MCF 10A (cell line): ENCODE measurements around the gene ZNF316. TPM values are rescaled to one million over a fixed set of nuclear protein-coding genes. Genes with fewer than 3 reads are reported as not detected.

Source experiments
- BruUV-seq: library from RNA; stranded (reverse); fragments of 400-500 nt; replicated peaks from 2 replicates; lab custom pipeline; 2021; lab: Mats Ljungman, UMichigan
- CTCF ChIA-PET: fragments of 300-600 bp; sonication (Branson Sonifier 250); formaldehyde crosslinking; extraction: SDS; loops from one replicate; lab custom pipeline; 2021; ENCODE audit warnings: antibody characterized with exemption, inconsistent platforms; lab: Yijun Ruan, JAX
- POLR2A ChIA-PET: fragments of 300-600, 350-650 bp; sonication (Branson Sonifier 250); formaldehyde crosslinking; extraction: SDS; loops from one replicate; lab custom pipeline; 2020; ENCODE audit warnings: antibody characterized with exemption, inconsistent platforms; lab: Yijun Ruan, JAX
- DNase-seq: peaks from one replicate; pipeline ENCODE4 v3.0.0-alpha.2; 2018; ENCODE audit not compliant: unreplicated experiment
- H3K27ac Mint-ChIP-seq: one replicate; pipeline ENCODE4 v1.8.0; 2022; ENCODE audit warnings: mild to moderate bottlenecking, low read depth, mixed read lengths; ENCODE audit not compliant: unreplicated experiment
- H3K27me3 Mint-ChIP-seq: one replicate; pipeline ENCODE4 v1.8.0; 2022; ENCODE audit warnings: mixed read lengths; ENCODE audit not compliant: insufficient read depth, unreplicated experiment
- H3K36me3 Mint-ChIP-seq: one replicate; pipeline ENCODE4 v1.8.0; 2022; ENCODE audit warnings: mild to moderate bottlenecking, moderate library complexity, mixed read lengths; ENCODE audit not compliant: insufficient read depth, unreplicated experiment
- H3K4me1 Mint-ChIP-seq: one replicate; pipeline ENCODE4 v1.8.0; 2022; ENCODE audit warnings: mixed read lengths; ENCODE audit not compliant: insufficient read depth, unreplicated experiment
- H3K4me3 Mint-ChIP-seq: one replicate; pipeline ENCODE4 v1.8.0; 2022; ENCODE audit warnings: mild to moderate bottlenecking, moderate library complexity, mixed read lengths; ENCODE audit not compliant: unreplicated experiment
- H3K9me3 Mint-ChIP-seq: one replicate; pipeline ENCODE4 v1.8.0; 2022; ENCODE audit warnings: mixed read lengths; ENCODE audit not compliant: unreplicated experiment
- CTCF ChIP-seq: fragments of 200-600 bp; IDR thresholded peaks from one replicate; pipeline ENCODE4 v1.8.0; 2022; ENCODE audit warnings: antibody characterized with exemption, mild to moderate bottlenecking; ENCODE audit not compliant: unreplicated experiment
- intact Hi-C: fragments of 100-400 bp; cut with micrococcal nuclease; formaldehyde crosslinking; loops from 2 replicates; pipeline ENCODE4 v1.14.1; 2022
- total RNA-seq: library from RNA; stranded (reverse); gene quantifications from 2 replicates; pipeline ENCODE4 v1.2.3, GENCODE V29; 2022

ZNF316 gene
- total RNA-seq, 1 experiment from 2014 or later = 27.1 TPM

DNA sequence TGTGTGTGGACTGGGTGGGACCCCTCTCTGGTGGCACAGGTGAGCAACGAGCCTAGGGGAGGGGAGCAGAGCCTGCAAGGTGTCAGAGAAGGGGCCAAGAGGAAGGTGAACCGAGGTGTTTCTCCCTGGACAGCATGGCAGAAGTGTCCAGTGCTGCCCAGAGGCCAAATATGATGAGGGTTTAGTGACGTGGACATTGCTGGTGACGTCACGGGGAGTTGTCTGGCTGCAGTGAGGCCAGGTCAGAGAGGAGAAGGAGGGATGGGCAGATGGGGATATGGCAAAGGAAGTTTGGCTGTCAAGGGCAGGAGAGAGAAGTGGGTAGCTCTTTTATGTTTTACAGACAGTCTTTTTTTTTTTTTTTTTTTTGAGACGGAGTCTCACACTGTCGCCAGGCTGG lies 24.3 kb upstream of the ZNF316 start:
- TF ChIP-seq CTCF = no peak
- Mint-ChIP-seq H3K27ac (no peak overlapping the region), H3K9me3 (no peaks in the 10 kb centered on the region), H3K36me3 (no peaks in the 10 kb centered on the region), H3K4me1 (no peaks in the 10 kb centered on the region), H3K4me3 (no peak overlapping the region), H3K27me3 (peaks cover 29% of the 10 kb centered on the region)
- CTCF ChIA-PET = interaction anchor here (0.6 kb wide), 2 partner anchors 21 to 27 kb away, joined by 3 to 5 read pairs; no protein-coding TSS in a partner anchor
- POLR2A ChIA-PET = no interaction called here
- DNase-seq = no peak
- intact Hi-C loops = no loop called here
- no TSS peak for BruUV-seq

- no peak for TF ChIP-seq CTCF
- BruUV-seq = no TSS peak
- DNase-seq = no peak
- intact Hi-C loops = no loop called here
- H3K4me3 Mint-ChIP-seq = no peak overlapping the region
- ChIA-PET CTCF (no interaction called here), POLR2A (no interaction called here)
- no peak overlapping the region for H3K27ac Mint-ChIP-seq
- H3K36me3 Mint-ChIP-seq = no peaks in the 10 kb centered on the region
- H3K27me3 Mint-ChIP-seq = peaks cover 38% of the 10 kb centered on the region
- H3K4me1 Mint-ChIP-seq = no peaks in the 10 kb centered on the region
- H3K9me3 Mint-ChIP-seq = no peaks in the 10 kb centered on the region
Measured at GRCh38 chr7:6613706-6614105, 23.4 kb upstream of the ZNF316 start.

GRCh38 chr7:6614953-6615722 lies 22.0 kb upstream of the ZNF316 start, which contains the start of gene ZNF853:
TSS of gene ZNF853 (plus strand) at chr7:6615610. CDS start at chr7:6616175, 565 bp downstream.
- Mint-ChIP-seq H3K36me3 (no peaks in the 10 kb centered on the region), H3K4me1 (no peaks in the 10 kb centered on the region), H3K9me3 (no peaks in the 10 kb centered on the region), H3K4me3 (no peak within 1 kb of the TSS), H3K27me3 (peaks cover 52% of the 10 kb centered on the region), H3K27ac (no peak within 1 kb of the TSS)
- no TSS peak for BruUV-seq
- POLR2A ChIA-PET = no interaction called here
- CTCF ChIA-PET = no interaction called here
- DNase-seq = no peak
- intact Hi-C loops = no loop called here
- no peak for TF ChIP-seq CTCF

- H3K27me3 Mint-ChIP-seq = peaks cover 53% of the 10 kb centered on the region
- H3K36me3 Mint-ChIP-seq = no peaks in the 10 kb centered on the region
- no peak overlapping the region for H3K27ac Mint-ChIP-seq
- no peak for DNase-seq
- no peaks in the 10 kb centered on the region for H3K9me3 Mint-ChIP-seq
- H3K4me1 Mint-ChIP-seq = no peaks in the 10 kb centered on the region
- CTCF ChIA-PET = no interaction called here
- no TSS peak for BruUV-seq
- no peak overlapping the region for H3K4me3 Mint-ChIP-seq
- POLR2A ChIA-PET = no interaction called here
- TF ChIP-seq CTCF = no peak
- intact Hi-C loops = no loop called here
Measured at GRCh38 chr7:6615723-6616555, 21.2 kb upstream of the ZNF316 start.
